H1 (cell line): ENCODE measurements around the gene XCL1. TPM values are rescaled to one million over a fixed set of nuclear protein-coding genes. Genes with fewer than 3 reads are reported as not detected.

Experiments
- BRCA1 ChIP-seq: IDR thresholded peaks from 2 replicates; pipeline ENCODE4 v1.6.1; 2012; ENCODE audit warnings: low read depth, low read length, improper control_type of control experiment
- CBX5 ChIP-seq: fragments of 300-800, 300-1000 bp; sonication (generic); IDR thresholded peaks from 2 replicates; pipeline ENCODE4 v1.7.1; 2016; ENCODE audit warnings: antibody characterized with exemption, low read length, low read depth
- EP300 ChIP-seq, 2 experiments: IDR thresholded peaks; 1 replicate in 1 of 2; 2 replicates in 1 of 2; pipeline ENCODE4 v1.6.1; 2011 to 2012; ENCODE audit warnings: low read depth in 2 of 2, low read length in 2 of 2, mild to moderate bottlenecking in 2 of 2, borderline replicate concordance in 1 of 2, inconsistent platforms in 1 of 2, moderate library complexity in 1 of 2
- GTF2F1 ChIP-seq: IDR thresholded peaks from 2 replicates; pipeline ENCODE4 v1.6.1; 2012; ENCODE audit warnings: low read depth, low read length, improper control_type of control experiment, borderline replicate concordance
- SAP30 ChIP-seq: fragments of 300-600 bp; sonication (generic); IDR thresholded peaks from 2 replicates; pipeline ENCODE4 v1.7.1; 2012; ENCODE audit warnings: low read length, moderate library complexity, mild to moderate bottlenecking, inconsistent platforms; ENCODE audit not compliant: insufficient read depth, insufficient replicate concordance
- SP4 ChIP-seq: IDR thresholded peaks from 2 replicates; pipeline ENCODE4 v1.6.1; 2012; ENCODE audit warnings: low read length, inconsistent platforms
- polyA plus RNA-seq, 7 experiments: library from polyadenylated mRNA; depleted of rRNA in 3 of 7; stranded (reverse) in 5 of 7; unstranded in 2 of 7; fragments of >200 nt in 5 of 7; fragments of 200-250 nt in 2 of 7; gene quantifications; 1 replicate in 5 of 7; 2 replicates in 1 of 7; 4 replicates in 1 of 7; pipeline versions ENCODE4 v1.2.1 to v1.2.3, GENCODE V29; 2011 to 2013; ENCODE audit warnings: missing spikeins in 2 of 7, mixed read lengths in 2 of 7
- total RNA-seq: library from RNA; stranded (reverse); fragmentation: NEBNext Ultra II Directional; extraction: Animal tissue kit (Norgen Biotek cat#: 25700); gene quantifications from 2 replicates; pipeline ENCODE4 v1.2.1, GENCODE V29; 2021

XCL1 gene
- total and polyA plus RNA-seq, 2 of the 8 experiments (the other 6 are each of a cell fraction or from before 2014, with no cell fraction given): 0.39 to 0.63 TPM

DNA sequence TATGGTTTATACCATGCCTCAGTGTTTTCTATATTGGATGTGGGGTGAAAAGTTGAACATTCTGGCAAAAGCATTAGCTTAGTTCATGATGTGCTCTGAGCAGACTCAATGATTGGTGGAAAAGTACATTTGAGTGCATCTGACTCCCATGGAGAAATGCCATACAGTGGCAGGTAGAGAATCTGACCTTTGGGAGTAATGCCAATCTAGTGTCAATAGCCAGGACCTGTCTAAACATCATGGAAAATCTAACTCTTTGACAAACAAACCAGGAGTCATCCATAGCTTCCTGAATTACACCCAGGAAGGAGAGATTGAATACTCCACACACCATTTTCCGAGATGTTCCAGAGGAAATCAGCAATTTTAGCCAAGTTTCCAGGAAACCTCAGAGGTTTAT is 51.0 kb downstream of the XCL1 start (continued):
- no peak for TF ChIP-seq EP300 (IDR thresholded peaks at IDR 0.05; ENCODE audit: borderline replicate concordance in 1 of 2, low read depth in 2 of 2, low read length in 2 of 2)
- no peak for TF ChIP-seq GTF2F1
- TF ChIP-seq SAP30: no peak
- no peak for TF ChIP-seq SP4
- no peak for TF ChIP-seq CBX5
- no peak for TF ChIP-seq BRCA1
